ENCODE results near the gene SEMA3E. TPM values are rescaled to one million over a fixed set of nuclear protein-coding genes. Genes with fewer than 3 reads are reported as not detected.

SEMA3E gene
- polyA plus RNA-seq, 1 experiment, result not detected

GRCh38 chr7:83475420-83475819, 173.5 kb downstream of the SEMA3E start:
- 0 out of 2 replicates have a peak, but pooled peaks have one; percentile 5 for TF ChIP-seq CTCF (IDR thresholded peaks at IDR 0.05; ENCODE audit: insufficient read depth, low read depth, low read length)
- POLR2A ChIA-PET, result no interaction called here
- Histone ChIP-seq H3K4me3 (ENCODE audit: low read depth, low read length) (no peak overlapping the region), H3K36me3 (ENCODE audit: control insufficient read depth, insufficient read depth, low read length) (no peaks in the 10 kb centered on the region), H3K27me3 (ENCODE audit: control insufficient read depth, insufficient read depth, low read length) (peaks cover 4% of the 10 kb centered on the region)
- CTCF ChIA-PET, result no interaction called here
- DNase-seq (ENCODE audit: low read depth), result no peak

- no peak for DNase-seq (ENCODE audit: low read depth)
- Histone ChIP-seq H3K27me3 (ENCODE audit: control insufficient read depth, insufficient read depth, low read length) (peaks cover 4% of the 10 kb centered on the region), H3K4me3 (ENCODE audit: low read depth, low read length) (no peak overlapping the region), H3K36me3 (ENCODE audit: control insufficient read depth, insufficient read depth, low read length) (no peaks in the 10 kb centered on the region)
- ChIA-PET POLR2A (no interaction called here), CTCF (no interaction called here)
- no peak for TF ChIP-seq CTCF (IDR thresholded peaks at IDR 0.05; ENCODE audit: insufficient read depth, low read depth, low read length)
Observed at GRCh38 chr7:83472376-83472775, 176.6 kb downstream of the SEMA3E start.

GRCh38 chr7:83469491-83469890, 179.4 kb downstream of the SEMA3E start:
- peaks cover 2% of the 10 kb centered on the region; the same call in 1 of the 2 replicates for H3K27me3 ChIP-seq (ENCODE audit: control insufficient read depth, insufficient read depth, low read length)
- no peaks in the 10 kb centered on the region for H3K36me3 ChIP-seq (ENCODE audit: control insufficient read depth, insufficient read depth, low read length)
- no peak for TF ChIP-seq CTCF (IDR thresholded peaks at IDR 0.05; ENCODE audit: insufficient read depth, low read depth, low read length)
- ChIA-PET CTCF (interaction anchor here (0.6 to 1.7 kb wide), 2 partner anchors 31 to 869 kb away, joined by 3 to 5 read pairs; no protein-coding TSS in a partner anchor), POLR2A (interaction anchor here (0.7 kb wide), 1 partner anchor 14 kb away, joined by 4 read pairs; no protein-coding TSS in a partner anchor)
- H3K4me3 ChIP-seq (ENCODE audit: low read depth, low read length), result no peak overlapping the region
- DNase-seq (ENCODE audit: low read depth), result no peak

GRCh38 chr7:83469076-83469475, 179.9 kb downstream of the SEMA3E start:
- ChIA-PET CTCF (interaction anchor here (0.6 to 1.7 kb wide), 2 partner anchors 32 to 870 kb away, joined by 3 to 5 read pairs; no protein-coding TSS in a partner anchor), POLR2A (interaction anchor here (0.7 kb wide), 1 partner anchor 14 kb away, joined by 4 read pairs; no protein-coding TSS in a partner anchor)
- Histone ChIP-seq H3K27me3 (ENCODE audit: control insufficient read depth, insufficient read depth, low read length) (peaks cover 2% of the 10 kb centered on the region; the same call in 1 of the 2 replicates), H3K4me3 (ENCODE audit: low read depth, low read length) (no peak overlapping the region), H3K36me3 (ENCODE audit: control insufficient read depth, insufficient read depth, low read length) (no peaks in the 10 kb centered on the region)
- peak; percentile 21 for DNase-seq (ENCODE audit: low read depth)
- no peak for TF ChIP-seq CTCF (IDR thresholded peaks at IDR 0.05; ENCODE audit: insufficient read depth, low read depth, low read length)

- Histone ChIP-seq H3K36me3 (ENCODE audit: control insufficient read depth, insufficient read depth, low read length) (no peaks in the 10 kb centered on the region), H3K27me3 (ENCODE audit: control insufficient read depth, insufficient read depth, low read length) (peaks cover 2% of the 10 kb centered on the region; the same call in 1 of the 2 replicates), H3K4me3 (ENCODE audit: low read depth, low read length) (no peak overlapping the region)
- ChIA-PET POLR2A (interaction anchor here (0.6 kb wide), 1 partner anchor 82 kb away, joined by 5 read pairs; no protein-coding TSS in a partner anchor), CTCF (interaction anchor here (0.6 to 1.7 kb wide), 6 partner anchors 17 to 1694 kb away, joined by 3 to 5 read pairs (median 3); no protein-coding TSS in a partner anchor)
- peak; percentile 94 for DNase-seq (ENCODE audit: low read depth)
- no peak for TF ChIP-seq CTCF (IDR thresholded peaks at IDR 0.05; ENCODE audit: insufficient read depth, low read depth, low read length)
Observed at GRCh38 chr7:83468251-83468739, 180.6 kb downstream of the SEMA3E start.
